BE2C (cell line): ENCODE results near the gene PRSS56.

ENCODE experiments used
- DNase-seq: peaks from one replicate; pipeline ENCODE4 v3.0.0-alpha.2; 2020
- H3K27me3 ChIP-seq: fragments of 250-450 bp; sonication (Bioruptor Pico); 2 replicates; pipeline ENCODE4 v1.5.1; 2020; ENCODE audit warnings: mild to moderate bottlenecking
- H3K36me3 ChIP-seq: fragments of 250-450 bp; sonication (Bioruptor Pico); 2 replicates; pipeline ENCODE4 v1.5.1; 2020; ENCODE audit warnings: mild to moderate bottlenecking
- H3K4me1 ChIP-seq: fragments of 250-450 bp; sonication (Bioruptor Pico); 2 replicates; pipeline ENCODE4 v1.5.1; 2020
- H3K4me3 ChIP-seq: 2 replicates; pipeline ENCODE4 v1.5.1; 2011; ENCODE audit warnings: low read depth, low read length
- H3K9me3 ChIP-seq: fragments of 250-450 bp; sonication (Bioruptor Pico); 2 replicates; pipeline ENCODE4 v1.5.1; 2020
- TF ChIP-seq, protein P1 (sequence below): IDR thresholded peaks from 2 replicates; pipeline ENCODE4 v1.5.1; 2012; ENCODE audit warnings: mild to moderate bottlenecking, low read depth, low read length

Gene PRSS56

DNA sequence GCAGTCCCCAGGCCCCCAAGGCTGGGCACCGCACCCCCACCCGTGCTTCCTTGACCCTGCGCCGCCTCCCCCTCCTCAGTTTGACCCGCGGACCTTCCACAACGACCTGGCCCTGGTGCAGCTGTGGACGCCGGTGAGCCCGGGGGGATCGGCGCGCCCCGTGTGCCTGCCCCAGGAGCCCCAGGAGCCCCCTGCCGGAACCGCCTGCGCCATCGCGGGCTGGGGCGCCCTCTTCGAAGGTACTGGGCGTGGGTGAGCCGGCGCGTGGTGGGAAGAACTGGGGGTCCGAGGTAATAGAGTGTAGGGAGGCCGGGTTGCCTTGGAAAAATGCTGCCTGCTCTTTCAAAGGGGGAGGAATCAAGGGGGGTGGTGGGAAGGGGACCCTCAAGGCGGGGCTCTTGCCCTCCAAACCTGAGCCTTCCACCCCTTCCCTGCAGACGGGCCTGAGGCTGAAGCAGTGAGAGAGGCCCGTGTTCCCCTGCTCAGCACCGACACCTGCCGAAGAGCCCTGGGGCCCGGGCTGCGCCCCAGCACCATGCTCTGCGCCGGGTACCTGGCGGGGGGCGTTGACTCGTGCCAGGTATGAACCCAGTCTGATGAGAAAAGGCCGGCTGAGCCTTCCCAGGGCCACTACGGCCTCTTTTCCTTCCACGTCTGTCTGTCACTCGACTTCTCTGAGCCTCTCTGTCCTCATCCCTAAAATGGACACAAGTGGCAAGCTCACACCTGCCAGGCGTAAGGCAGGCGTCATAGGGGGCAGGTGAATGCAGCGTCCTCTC lies 2.6 kb downstream of the PRSS56 start:
- H3K4me3 ChIP-seq: no peak overlapping the region
- no peak for DNase-seq
- TF ChIP-seq, protein P1, sequence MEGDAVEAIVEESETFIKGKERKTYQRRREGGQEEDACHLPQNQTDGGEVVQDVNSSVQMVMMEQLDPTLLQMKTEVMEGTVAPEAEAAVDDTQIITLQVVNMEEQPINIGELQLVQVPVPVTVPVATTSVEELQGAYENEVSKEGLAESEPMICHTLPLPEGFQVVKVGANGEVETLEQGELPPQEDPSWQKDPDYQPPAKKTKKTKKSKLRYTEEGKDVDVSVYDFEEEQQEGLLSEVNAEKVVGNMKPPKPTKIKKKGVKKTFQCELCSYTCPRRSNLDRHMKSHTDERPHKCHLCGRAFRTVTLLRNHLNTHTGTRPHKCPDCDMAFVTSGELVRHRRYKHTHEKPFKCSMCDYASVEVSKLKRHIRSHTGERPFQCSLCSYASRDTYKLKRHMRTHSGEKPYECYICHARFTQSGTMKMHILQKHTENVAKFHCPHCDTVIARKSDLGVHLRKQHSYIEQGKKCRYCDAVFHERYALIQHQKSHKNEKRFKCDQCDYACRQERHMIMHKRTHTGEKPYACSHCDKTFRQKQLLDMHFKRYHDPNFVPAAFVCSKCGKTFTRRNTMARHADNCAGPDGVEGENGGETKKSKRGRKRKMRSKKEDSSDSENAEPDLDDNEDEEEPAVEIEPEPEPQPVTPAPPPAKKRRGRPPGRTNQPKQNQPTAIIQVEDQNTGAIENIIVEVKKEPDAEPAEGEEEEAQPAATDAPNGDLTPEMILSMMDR: no peak
- peaks cover 6% of the 10 kb centered on the region for H3K4me1 ChIP-seq
- H3K27me3 ChIP-seq: peaks cover 21% of the 10 kb centered on the region
- no peaks in the 10 kb centered on the region for H3K9me3 ChIP-seq
- H3K36me3 ChIP-seq: no peaks in the 10 kb centered on the region

DNA sequence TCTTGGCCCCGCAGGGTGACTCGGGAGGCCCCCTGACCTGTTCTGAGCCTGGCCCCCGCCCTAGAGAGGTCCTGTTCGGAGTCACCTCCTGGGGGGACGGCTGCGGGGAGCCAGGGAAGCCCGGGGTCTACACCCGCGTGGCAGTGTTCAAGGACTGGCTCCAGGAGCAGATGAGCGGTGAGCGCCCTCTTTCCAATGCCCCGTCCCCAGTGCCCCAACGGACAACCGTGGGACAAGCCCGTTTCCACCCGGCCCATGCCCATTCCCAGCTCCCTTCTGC lies 3.2 kb downstream of the PRSS56 start:
- H3K4me1 ChIP-seq: peaks cover 6% of the 10 kb centered on the region
- no peak for DNase-seq
- peaks cover 21% of the 10 kb centered on the region for H3K27me3 ChIP-seq
- no peaks in the 10 kb centered on the region for H3K36me3 ChIP-seq
- TF ChIP-seq, protein P1: no peak
- no peak overlapping the region; the same call in 1 of the 2 replicates for H3K4me3 ChIP-seq
- H3K9me3 ChIP-seq: no peaks in the 10 kb centered on the region

DNA sequence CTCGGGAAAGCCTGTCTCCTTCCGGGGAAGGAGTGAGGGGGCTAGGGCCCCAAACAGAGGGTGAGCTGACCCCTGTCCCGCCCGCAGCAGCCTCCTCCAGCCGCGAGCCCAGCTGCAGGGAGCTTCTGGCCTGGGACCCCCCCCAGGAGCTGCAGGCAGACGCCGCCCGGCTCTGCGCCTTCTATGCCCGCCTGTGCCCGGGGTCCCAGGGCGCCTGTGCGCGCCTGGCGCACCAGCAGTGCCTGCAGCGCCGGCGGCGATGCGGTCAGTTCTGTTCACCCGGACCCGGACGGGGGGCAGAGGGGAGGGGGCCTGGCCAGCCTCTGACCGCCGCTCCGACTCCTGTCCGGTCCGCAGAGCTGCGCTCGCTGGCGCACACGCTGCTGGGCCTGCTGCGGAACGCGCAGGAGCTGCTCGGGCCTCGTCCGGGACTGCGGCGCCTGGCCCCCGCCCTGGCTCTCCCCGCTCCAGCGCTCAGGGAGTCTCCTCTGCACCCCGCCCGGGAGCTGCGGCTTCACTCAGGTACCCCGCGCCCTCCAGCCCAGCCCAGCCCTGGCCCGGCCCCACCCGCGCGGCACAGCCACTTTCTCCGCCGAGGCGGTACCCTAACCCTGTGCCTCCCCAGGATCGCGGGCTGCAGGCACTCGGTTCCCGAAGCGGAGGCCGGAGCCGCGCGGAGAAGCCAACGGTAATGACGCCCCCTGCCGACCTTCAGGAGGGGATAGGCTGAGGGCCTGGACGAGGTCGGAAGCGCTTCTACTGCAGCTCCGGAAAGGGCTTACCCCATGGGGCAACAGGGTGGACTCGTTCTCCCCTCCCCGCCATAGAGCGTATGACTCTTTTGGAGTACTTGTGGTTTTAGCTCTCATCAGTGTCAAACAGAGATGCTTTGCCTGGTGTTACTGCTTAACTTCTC lies 3.8 kb downstream of the PRSS56 start:
- DNase-seq: peak; percentile 80
- Histone ChIP-seq H3K36me3 (no peaks in the 10 kb centered on the region), H3K9me3 (no peaks in the 10 kb centered on the region), H3K4me3 (peak overlapping the region; percentile 48), H3K4me1 (peaks cover 6% of the 10 kb centered on the region), H3K27me3 (peaks cover 21% of the 10 kb centered on the region)
- TF ChIP-seq, protein P1: peak; percentile 61

DNA sequence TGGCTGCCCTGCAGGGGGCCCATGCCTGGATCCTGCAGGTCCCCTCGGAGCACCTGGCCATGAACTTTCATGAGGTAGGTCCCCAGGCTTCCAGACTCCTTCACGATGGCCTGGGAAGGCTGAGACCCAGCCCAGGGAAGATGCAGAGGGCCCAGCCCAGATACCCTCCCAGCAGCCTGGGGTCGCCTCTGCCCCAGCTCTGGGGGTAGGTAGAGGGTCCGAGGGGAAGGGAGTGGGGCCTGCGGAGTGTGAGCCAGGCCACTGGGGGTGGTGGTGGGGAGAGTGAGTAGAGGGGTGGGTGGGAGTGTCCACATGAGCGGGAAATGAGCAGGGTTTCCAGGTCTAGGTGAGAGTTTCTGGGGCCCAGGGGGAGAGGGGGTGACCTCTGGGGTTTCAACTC lies 4.6 kb downstream of the PRSS56 start:
- Histone ChIP-seq H3K4me3 (no peak overlapping the region), H3K9me3 (no peaks in the 10 kb centered on the region), H3K4me1 (peaks cover 6% of the 10 kb centered on the region), H3K36me3 (no peaks in the 10 kb centered on the region), H3K27me3 (peaks cover 21% of the 10 kb centered on the region)
- TF ChIP-seq, protein P1: no peak
- no peak for DNase-seq

DNA sequence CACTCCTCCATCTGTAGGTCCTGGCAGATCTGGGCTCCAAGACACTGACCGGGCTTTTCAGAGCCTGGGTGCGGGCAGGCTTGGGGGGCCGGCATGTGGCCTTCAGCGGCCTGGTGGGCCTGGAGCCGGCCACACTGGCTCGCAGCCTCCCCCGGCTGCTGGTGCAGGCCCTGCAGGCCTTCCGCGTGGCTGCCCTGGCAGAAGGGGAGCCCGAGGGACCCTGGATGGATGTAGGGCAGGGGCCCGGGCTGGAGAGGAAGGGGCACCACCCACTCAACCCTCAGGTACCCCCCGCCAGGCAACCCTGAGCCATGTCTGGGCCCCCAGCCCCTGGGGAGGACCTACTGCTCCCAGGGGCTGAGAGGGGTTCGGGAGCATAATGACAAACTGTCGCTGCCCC lies 5.0 kb downstream of the PRSS56 start:
- TF ChIP-seq, protein P1: no peak
- peaks cover 21% of the 10 kb centered on the region for H3K27me3 ChIP-seq

DNA sequence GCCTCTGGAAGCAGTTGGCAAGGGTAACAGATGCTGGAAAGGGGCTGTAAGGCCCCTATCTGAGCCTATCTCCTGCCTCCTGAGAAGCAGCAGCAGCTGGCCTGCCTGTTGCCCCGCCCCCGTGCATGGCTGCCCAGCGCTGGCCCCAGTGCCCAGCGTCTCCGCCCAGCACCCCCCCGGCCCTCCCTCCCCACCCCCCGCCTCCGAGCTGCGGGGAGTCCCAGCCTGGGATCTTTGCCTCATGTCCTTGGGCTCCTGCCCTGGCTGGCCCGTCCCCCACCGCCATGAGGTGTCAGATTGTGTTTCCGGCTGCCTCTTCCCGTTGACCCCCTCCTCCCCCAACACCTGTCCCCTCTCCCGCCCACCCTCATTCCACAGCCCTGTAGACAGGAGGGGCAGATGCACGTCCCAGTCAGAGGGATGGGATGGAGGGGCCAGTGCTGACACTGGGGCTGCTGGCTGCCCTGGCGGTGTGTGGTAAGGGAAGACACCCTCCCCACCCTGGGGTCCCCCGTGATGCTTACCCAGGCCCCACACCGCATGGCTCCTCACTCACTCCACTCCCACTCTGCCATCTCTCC lies 5.7 kb downstream of the PRSS56 start, which contains the start of gene CHRND:
TSS of gene CHRND (plus strand) at position 370 of the 581 bp plus-strand sequence. CDS start at position 426, 56 bp downstream.
- TF ChIP-seq, protein P1: no peak
- H3K9me3 ChIP-seq: no peaks in the 10 kb centered on the region
- H3K27me3 ChIP-seq: peaks cover 21% of the 10 kb centered on the region
- no peaks in the 10 kb centered on the region for H3K36me3 ChIP-seq
- H3K4me3 ChIP-seq: no peak within 1 kb of the TSS
- peaks cover 6% of the 10 kb centered on the region for H3K4me1 ChIP-seq
- DNase-seq: peak; percentile 65

More for the DNA sequence above, 5.0 kb downstream of the PRSS56 start:
- H3K9me3 ChIP-seq: no peaks in the 10 kb centered on the region
- no peak overlapping the region for H3K4me3 ChIP-seq
- no peak for DNase-seq
- H3K4me1 ChIP-seq: peaks cover 6% of the 10 kb centered on the region
- no peaks in the 10 kb centered on the region for H3K36me3 ChIP-seq
